PFSK-1 (cell line): Measurements from ENCODE around the gene TTC28.

Experiments
- FOXP2 ChIP-seq: optimal IDR thresholded peaks from 2 replicates; pipeline ENCODE3; 2011; ENCODE audit warnings: borderline replicate concordance, control low read depth, inconsistent platforms; ENCODE audit not compliant: insufficient read depth; ENCODE audit errors: extremely low read length, extremely low read depth
- POLR2AphosphoS5 ChIP-seq: IDR thresholded peaks from 2 replicates; pipeline ENCODE4 v1.6.1; 2012; ENCODE audit warnings: low read depth, mild to moderate bottlenecking, control low read depth, low read length, moderate library complexity
- REST ChIP-seq, 2 experiments: IDR thresholded peaks; 2 replicates each; pipeline versions ENCODE4 v1.6.1 to v1.8.0; 2011 to 2012; ENCODE audit warnings: low read depth in 2 of 2, low read length in 2 of 2, control low read depth in 1 of 2, inconsistent platforms in 1 of 2, mild to moderate bottlenecking in 1 of 2, moderate library complexity in 1 of 2; ENCODE audit not compliant: insufficient read depth in 1 of 2
- SIN3A ChIP-seq: IDR thresholded peaks from 2 replicates; pipeline ENCODE4 v1.6.1; 2012; ENCODE audit warnings: mild to moderate bottlenecking, low read length, moderate library complexity, borderline replicate concordance; ENCODE audit not compliant: insufficient read depth
- TAF1 ChIP-seq: IDR thresholded peaks from 2 replicates; pipeline ENCODE4 v1.6.1; 2012; ENCODE audit warnings: low read length, control low read depth, borderline replicate concordance; ENCODE audit not compliant: insufficient read depth

Gene TTC28

GRCh38 chr22:28714043-28714628 is 34.5 kb upstream of the TTC28 start:
- no peak for TF ChIP-seq REST (IDR thresholded peaks at IDR 0.05; ENCODE audit: insufficient read depth in 1 of 2, low read depth in 2 of 2, low read length in 2 of 2)
- no peak for TF ChIP-seq SIN3A

- no peak for TF ChIP-seq TAF1
- TF ChIP-seq FOXP2, result no peak
- TF ChIP-seq POLR2AphosphoS5, result no peak
- TF ChIP-seq REST (IDR thresholded peaks at IDR 0.05; ENCODE audit: insufficient read depth in 1 of 2, low read depth in 2 of 2, low read length in 2 of 2), result no peak
These were observed 32.5 kb upstream of the TTC28 start for GRCh38 chr22:28711820-28712777.

GRCh38 chr22:28711341-28711740 is 31.7 kb upstream of the TTC28 start:
- no peak for TF ChIP-seq REST (IDR thresholded peaks at IDR 0.05; ENCODE audit: insufficient read depth in 1 of 2, low read depth in 2 of 2, low read length in 2 of 2)
- TF ChIP-seq SIN3A, result no peak
- no peak for TF ChIP-seq FOXP2
- TF ChIP-seq TAF1, result no peak
- no peak for TF ChIP-seq POLR2AphosphoS5

GRCh38 chr22:28710576-28711191 is 31.0 kb upstream of the TTC28 start:
- TF ChIP-seq POLR2AphosphoS5, result no peak
- TF ChIP-seq REST (IDR thresholded peaks at IDR 0.05; ENCODE audit: insufficient read depth in 1 of 2, low read depth in 2 of 2, low read length in 2 of 2), result no peak
- no peak for TF ChIP-seq TAF1
- TF ChIP-seq FOXP2, result no peak
- no peak for TF ChIP-seq SIN3A
